SK-N-SH (cell line): ENCODE results near the gene LYRM4. TPM values are rescaled to one million over a fixed set of nuclear protein-coding genes. Genes with fewer than 3 reads are reported as not detected.

ENCODE experiments used
- CTCF ChIA-PET: fragments of 300-600, 350-600 bp; formaldehyde crosslinking; extraction: SDS; loops from one replicate; lab custom pipeline; 2021; lab: Yijun Ruan, JAX
- POLR2A ChIA-PET: fragments of 350-600 bp; sonication (Branson Sonifier 250); formaldehyde crosslinking; extraction: SDS; loops from one replicate; lab custom pipeline; 2020; ENCODE audit warnings: antibody characterized with exemption, inconsistent platforms; lab: Yijun Ruan, JAX
- DNase-seq: peaks from one replicate; pipeline ENCODE4 v3.0.0; 2012
- H2AFZ ChIP-seq: fragments of 200-600 bp; sonication (generic); 2 replicates; pipeline ENCODE4 v1.8.1; 2016; ENCODE audit warnings: antibody characterized with exemption, mild to moderate bottlenecking, low read depth
- H3F3A ChIP-seq: fragments of 200-600 bp; sonication (generic); replicated peaks from 2 replicates; pipeline ENCODE3; 2016; ENCODE audit warnings: antibody characterized with exemption, mild to moderate bottlenecking; ENCODE audit not compliant: insufficient read depth
- H3K27ac ChIP-seq, 2 experiments: fragments of 200-500 bp in 1 of 2; fragments of 200-600 bp in 1 of 2; sonication (Bioruptor generic) in 1 of 2; sonication (generic), shearing (Covaris generic) in 1 of 2; 2 replicates each; pipeline versions ENCODE4 v1.5.1 to v1.6.1; 2014 to 2016; ENCODE audit warnings: low read depth in 2 of 2, inconsistent platforms in 1 of 2, low read length in 1 of 2, mild to moderate bottlenecking in 1 of 2, mixed read lengths in 1 of 2
- H3K27me3 ChIP-seq: fragments of 200-600 bp; sonication (generic), shearing (Covaris generic); 2 replicates; pipeline ENCODE4 v1.6.1; 2016; ENCODE audit warnings: mixed run types; ENCODE audit not compliant: insufficient read depth
- H3K36me3 ChIP-seq, 2 experiments: fragments of 200-500 bp in 1 of 2; fragments of 200-600 bp in 1 of 2; sonication (Bioruptor generic) in 1 of 2; sonication (generic) in 1 of 2; replicated peaks in 1 of 2; 2 replicates each; pipeline versions ENCODE3 to v1.5.1; 2014 to 2016; ENCODE audit warnings: low read length in 1 of 2, mild to moderate bottlenecking in 1 of 2; ENCODE audit not compliant: insufficient read depth in 2 of 2, control insufficient read depth in 1 of 2
- H3K4me1 ChIP-seq, 2 experiments: fragments of 200-500 bp in 1 of 2; fragments of 200-600 bp in 1 of 2; sonication (Bioruptor generic) in 1 of 2; sonication (generic), shearing (Covaris generic) in 1 of 2; 2 replicates each; pipeline versions ENCODE4 v1.5.1 to v1.6.1; 2014 to 2016; ENCODE audit warnings: low read depth in 1 of 2, low read length in 1 of 2, mixed run types in 1 of 2; ENCODE audit not compliant: insufficient read depth in 2 of 2, control insufficient read depth in 1 of 2
- H3K4me2 ChIP-seq: fragments of 200-600 bp; sonication (generic), shearing (Covaris generic); 2 replicates; pipeline ENCODE4 v1.6.1; 2017; ENCODE audit warnings: mixed run types
- H3K4me3 ChIP-seq, 2 experiments: fragments of 200-500 bp in 1 of 2; fragments of 200-600 bp in 1 of 2; sonication (Bioruptor generic) in 1 of 2; sonication (generic), shearing (Covaris generic) in 1 of 2; 2 replicates each; pipeline versions ENCODE4 v1.5.1 to v1.8.1; 2014 to 2016; ENCODE audit warnings: low read depth in 2 of 2, inconsistent platforms in 1 of 2, low read length in 1 of 2, mild to moderate bottlenecking in 1 of 2, mixed read lengths in 1 of 2, moderate library complexity in 1 of 2
- H3K79me2 ChIP-seq: fragments of 200-600 bp; sonication (generic); 2 replicates; pipeline ENCODE4 v1.8.1; 2017; ENCODE audit warnings: mild to moderate bottlenecking; ENCODE audit not compliant: insufficient read depth
- H3K9ac ChIP-seq: fragments of 200-600 bp; sonication (generic); 2 replicates; pipeline ENCODE4 v1.6.1; 2017; ENCODE audit warnings: mixed run types
- H3K9me2 ChIP-seq: fragments of 200-600 bp; sonication (generic); 2 replicates; pipeline ENCODE4 v1.6.1; 2017; ENCODE audit warnings: mixed run types
- H3K9me3 ChIP-seq: fragments of 200-600 bp; sonication (generic); 2 replicates; pipeline ENCODE4 v1.6.1; 2017; ENCODE audit warnings: mixed run types, mild to moderate bottlenecking, moderate library complexity
- H4K20me1 ChIP-seq: fragments of 200-600 bp; sonication (generic); 2 replicates; pipeline ENCODE4 v1.6.1; 2017; ENCODE audit warnings: mild to moderate bottlenecking, mixed run types; ENCODE audit not compliant: insufficient read depth
- CHD2 ChIP-seq: fragments of 150-350 bp; IDR thresholded peaks from 2 replicates; pipeline ENCODE4 v1.6.1; 2018; ENCODE audit warnings: low read length; ENCODE audit not compliant: partially characterized antibody
- ELF1 ChIP-seq: IDR thresholded peaks from 2 replicates; pipeline ENCODE4 v1.4.0; 2012
- EP300 ChIP-seq, 2 experiments: IDR thresholded peaks; 2 replicates each; pipeline versions ENCODE4 v1.4.0 to v1.6.1; 2012; ENCODE audit warnings: borderline replicate concordance in 1 of 2, low read depth in 1 of 2, low read length in 1 of 2
- EZH2phosphoT487 ChIP-seq: fragments of 200-600 bp; sonication (generic); IDR thresholded peaks from 2 replicates; pipeline ENCODE4 v1.6.1; 2017; ENCODE audit warnings: low read depth, mixed run types, mild to moderate bottlenecking, antibody characterized with exemption, moderate library complexity, borderline replicate concordance
- FOXJ3 ChIP-seq: sonication (generic); formaldehyde crosslinking; IDR thresholded peaks from 2 replicates; pipeline ENCODE4 v1.5.1; 2020; ENCODE audit warnings: mild to moderate bottlenecking, missing genetic modification reagents
- GATA2 ChIP-seq: sonication (generic); formaldehyde crosslinking; IDR thresholded peaks from 2 replicates; pipeline ENCODE4 v1.5.0; 2020; ENCODE audit warnings: mild to moderate bottlenecking, missing genetic modification reagents
- MXI1 ChIP-seq: IDR thresholded peaks from 2 replicates; pipeline ENCODE4 v1.6.1; 2012; ENCODE audit warnings: mild to moderate bottlenecking, low read depth, low read length, improper control_type of control experiment
- NFIC ChIP-seq: IDR thresholded peaks from 2 replicates; pipeline ENCODE4 v1.4.0; 2012; ENCODE audit warnings: borderline replicate concordance
- NRF1 ChIP-seq: IDR thresholded peaks from 2 replicates; pipeline ENCODE4 v1.6.1; 2012; ENCODE audit warnings: low read depth, mild to moderate bottlenecking, low read length
- PBX3 ChIP-seq: IDR thresholded peaks from 2 replicates; pipeline ENCODE4; 2012
- POLR2AphosphoS5 ChIP-seq: IDR thresholded peaks from 2 replicates; pipeline ENCODE4 v1.6.1; 2012; ENCODE audit warnings: low read depth, low read length
- RCOR1 ChIP-seq: fragments of 150-350 bp; IDR thresholded peaks from 2 replicates; pipeline ENCODE4 v1.6.1; 2017; ENCODE audit warnings: antibody characterized with exemption, low read length
- RFX5 ChIP-seq: IDR thresholded peaks from 2 replicates; pipeline ENCODE4 v1.6.1; 2012; ENCODE audit warnings: mild to moderate bottlenecking, improper control_type of control experiment, low read length
- SMC3 ChIP-seq: IDR thresholded peaks from 2 replicates; pipeline ENCODE4 v1.6.1; 2012; ENCODE audit warnings: low read depth, low read length, improper control_type of control experiment
- TCF12 ChIP-seq: IDR thresholded peaks from 2 replicates; pipeline ENCODE4 v1.4.0; 2012
- TEAD4 ChIP-seq: IDR thresholded peaks from 2 replicates; pipeline ENCODE4 v1.4.0; 2012; ENCODE audit warnings: mild to moderate bottlenecking, borderline replicate concordance; ENCODE audit not compliant: insufficient read depth
- USF1 ChIP-seq: IDR thresholded peaks from 2 replicates; pipeline ENCODE4 v1.4.0; 2012; ENCODE audit warnings: low read depth, borderline replicate concordance
- USF2 ChIP-seq: fragments of 150-350 bp; IDR thresholded peaks from 2 replicates; pipeline ENCODE4 v1.6.1; 2017; ENCODE audit warnings: antibody characterized with exemption, low read length, low read depth, borderline replicate concordance
- ZBTB33 ChIP-seq: IDR thresholded peaks from 2 replicates; pipeline ENCODE4 v1.4.0; 2012; ENCODE audit warnings: low read depth, borderline replicate concordance
- WGBS: methylation state at CpG from one replicate; pipeline ENCODE4 v1.1.6; 2017; ENCODE audit warnings: low lambda C conversion rate; 5-methylcytosine and 5-hydroxymethylcytosine counted together
- polyA plus RNA-seq, 3 experiments: library from polyadenylated mRNA; depleted of rRNA; stranded (reverse); fragments of >200 nt; gene quantifications; 2 replicates each; pipeline ENCODE4 v1.2.3, GENCODE V29; 2012

The LYRM4 gene
- polyA plus RNA-seq, 1 of the 3 experiments (the other 2 are of a cell fraction): 37.2 TPM

GRCh38 chr6:5270093-5270680 lies 9.4 kb upstream of the LYRM4 start:
- Histone ChIP-seq H3K79me2 (peaks cover 36% of the 10 kb centered on the region; the same call in 1 of the 2 replicates), H3K27me3 (no peaks in the 10 kb centered on the region), H2AFZ (no peak overlapping the region), H3K27ac (no peak overlapping the region), H3K36me3 (peaks cover 0 to 3% of the 10 kb centered on the region in 2 experiments), H4K20me1 (no peaks in the 10 kb centered on the region), H3K9me2 (no peaks in the 10 kb centered on the region), H3K4me3 (no peak overlapping the region), H3K9ac (no peak overlapping the region), H3K4me1 (no peaks in the 10 kb centered on the region; a peak in 2 of 4 replicates), H3K4me2 (no peak overlapping the region), H3F3A (peaks cover 4% of the 10 kb centered on the region), H3K9me3 (no peaks in the 10 kb centered on the region)
- 85% methylated on average over 5 of the region's 5 CpGs for WGBS
- ChIA-PET CTCF (no interaction called here), POLR2A (no interaction called here)
- no peak for DNase-seq
- no peak for TF ChIP-seq PBX3
- TF ChIP-seq MXI1: no peak

GRCh38 chr6:5266423-5266822 lies 5.7 kb upstream of the LYRM4 start:
- DNase-seq: no peak
- no peak overlapping the region for H3K27ac ChIP-seq
- H3K9me3 ChIP-seq: no peaks in the 10 kb centered on the region
- ChIA-PET CTCF (interaction anchor here (1.2 kb wide), 2 partner anchors 54 to 136 kb away, joined by 3 to 4 read pairs; no protein-coding TSS in a partner anchor), POLR2A (no interaction called here)
- no peak overlapping the region for H3K9ac ChIP-seq
- no peak overlapping the region for H3K4me3 ChIP-seq
- no peaks in the 10 kb centered on the region for H3F3A ChIP-seq
- no peaks in the 10 kb centered on the region for H3K9me2 ChIP-seq
- H2AFZ ChIP-seq: no peak overlapping the region
- H3K36me3 ChIP-seq: peaks cover 0 to 3% of the 10 kb centered on the region in 2 experiments
- H3K79me2 ChIP-seq: peaks cover 68% of the 10 kb centered on the region
- no peaks in the 10 kb centered on the region for H3K27me3 ChIP-seq
- no peaks in the 10 kb centered on the region for H4K20me1 ChIP-seq
- H3K4me2 ChIP-seq: no peak overlapping the region
- H3K4me1 ChIP-seq: peaks cover 0 to 8% of the 10 kb centered on the region in 2 experiments; a peak in 3 of 4 replicates
- TF ChIP-seq MXI1: no peak
- no peak for TF ChIP-seq EP300 (IDR thresholded peaks at IDR 0.05; ENCODE audit: borderline replicate concordance in 1 of 2, low read depth in 1 of 2, low read length in 1 of 2)
- no peak for TF ChIP-seq ELF1
- TF ChIP-seq NRF1: no peak
- TF ChIP-seq SMC3: no peak
- no peak for TF ChIP-seq TEAD4
- TF ChIP-seq CHD2: no peak
- no peak for TF ChIP-seq GATA2 (CRISPR knock-in tag)
- no peak for TF ChIP-seq RCOR1
- no peak for TF ChIP-seq RFX5
- TF ChIP-seq TCF12: no peak
- TF ChIP-seq EZH2phosphoT487: no peak
- TF ChIP-seq USF1: no peak
- TF ChIP-seq NFIC: no peak
- no peak for TF ChIP-seq FOXJ3
- TF ChIP-seq POLR2AphosphoS5: no peak
- no peak for TF ChIP-seq ZBTB33
- TF ChIP-seq USF2: no peak
- WGBS: 95% methylated on average over 2 of the region's 2 CpGs
